OCI-LY3 (cell line): Measurements from ENCODE around the gene P2RX7.

Source experiments
- H2AFZ ChIP-seq: fragments of 200-600, 300-600 bp; shearing (Covaris generic); 2 replicates; pipeline ENCODE4 v1.6.0; 2014; ENCODE audit warnings: antibody characterized with exemption, low read depth, low read length
- H3K27ac ChIP-seq: fragments of 200-600, 300-600 bp; sonication (generic); 2 replicates; pipeline ENCODE4 v1.5.1; 2014; ENCODE audit warnings: mild to moderate bottlenecking, low read length, moderate library complexity, mixed read lengths
- H3K27me3 ChIP-seq: fragments of 200-600, 300-600 bp; sonication (generic); 2 replicates; pipeline ENCODE4 v1.6.1; 2014; ENCODE audit warnings: low read depth, low read length, mixed read lengths
- H3K36me3 ChIP-seq: fragments of 200-600, 300-600 bp; sonication (generic); replicated peaks from 2 replicates; pipeline ENCODE3; 2014; ENCODE audit warnings: low read depth, low read length, mixed read lengths
- H3K4me1 ChIP-seq: fragments of 300-600, 200-600 bp; sonication (generic); 2 replicates; pipeline ENCODE4 v1.6.1; 2014; ENCODE audit warnings: low read length, mixed read lengths
- H3K4me2 ChIP-seq: fragments of 200-600, 300-600 bp; sonication (generic); 2 replicates; pipeline ENCODE4 v1.6.1; 2014; ENCODE audit warnings: low read length, mixed read lengths
- H3K4me3 ChIP-seq: fragments of 300-600, 200-600 bp; sonication (generic); 2 replicates; pipeline ENCODE4 v1.5.1; 2014; ENCODE audit warnings: antibody characterized with exemption, mild to moderate bottlenecking, low read length, moderate library complexity
- H3K79me2 ChIP-seq: fragments of 300-600, 200-600 bp; shearing (Covaris generic); 2 replicates; pipeline ENCODE4 v1.6.1; 2014; ENCODE audit warnings: mild to moderate bottlenecking, low read length, mixed read lengths
- H3K9ac ChIP-seq: fragments of 300-600, 200-600 bp; shearing (Covaris generic); 2 replicates; pipeline ENCODE4 v1.6.0; 2014; ENCODE audit warnings: mild to moderate bottlenecking, low read length, moderate library complexity
- H3K9me3 ChIP-seq: fragments of 200-600, 300-600 bp; shearing (Covaris generic); 2 replicates; pipeline ENCODE4 v1.6.1; 2014; ENCODE audit warnings: low read length, mixed read lengths; ENCODE audit not compliant: insufficient read depth
- H4K20me1 ChIP-seq: fragments of 200-600, 300-600 bp; sonication (generic); 2 replicates; pipeline ENCODE4 v1.6.1; 2016; ENCODE audit warnings: low read length, mixed read lengths; ENCODE audit not compliant: insufficient read depth
- EZH2phosphoT487 ChIP-seq: fragments of 200-600 bp; shearing (Covaris generic); IDR thresholded peaks from 2 replicates; pipeline ENCODE4 v1.6.1; 2018; ENCODE audit warnings: antibody characterized with exemption, mixed run types, low read depth
- TF ChIP-seq, protein P1 (sequence below): fragments of 200-600, 300-600 bp; sonication (generic); IDR thresholded peaks from 2 replicates; pipeline ENCODE4 v1.5.1; 2014; ENCODE audit warnings: antibody characterized with exemption, low read length, low read depth

The P2RX7 gene

DNA sequence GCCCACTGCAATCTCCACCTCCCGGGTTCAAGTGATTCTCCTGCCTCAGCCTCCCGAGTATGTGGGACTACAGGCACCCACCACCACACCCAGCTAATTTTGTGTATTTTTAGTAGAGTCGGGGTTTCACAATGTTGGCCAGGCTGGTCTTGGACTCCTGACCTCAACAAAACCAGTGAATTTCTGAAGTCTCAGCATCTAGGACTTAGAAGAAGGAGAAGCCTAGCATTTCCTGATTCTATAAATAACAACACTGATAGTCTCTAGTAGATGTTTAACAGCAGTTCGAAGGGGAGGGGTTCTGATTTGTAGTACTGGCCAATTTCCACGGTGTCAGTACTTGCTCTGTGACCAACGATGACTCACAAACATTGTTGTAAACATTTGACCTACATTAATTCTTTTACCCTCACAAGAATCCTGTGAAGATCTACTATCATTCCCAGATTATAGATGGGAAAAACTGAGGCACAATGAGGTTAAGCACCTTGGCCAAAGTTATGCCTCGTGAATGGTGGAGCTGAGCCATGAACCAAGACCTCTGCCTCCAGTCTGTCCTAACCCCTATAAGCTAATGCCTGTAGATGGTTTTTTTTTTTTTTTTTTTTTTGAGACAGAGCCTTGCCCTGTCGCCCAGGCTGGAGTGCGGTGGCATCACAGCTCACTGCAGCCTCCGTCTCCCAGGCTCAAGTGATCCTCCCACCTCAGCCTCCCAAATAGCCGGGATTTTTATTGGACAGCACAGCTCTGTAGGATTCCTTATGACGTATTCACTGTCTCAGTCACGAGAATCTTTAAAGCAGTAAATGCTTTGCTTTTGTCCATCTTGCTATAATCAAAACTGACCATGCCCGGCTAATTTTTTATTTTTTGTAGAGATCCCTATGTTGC, 82.4 kb downstream of the P2RX7 start:
- no peak overlapping the region for H3K9ac ChIP-seq
- TF ChIP-seq EZH2phosphoT487, result no peak
- TF ChIP-seq, protein P1, sequence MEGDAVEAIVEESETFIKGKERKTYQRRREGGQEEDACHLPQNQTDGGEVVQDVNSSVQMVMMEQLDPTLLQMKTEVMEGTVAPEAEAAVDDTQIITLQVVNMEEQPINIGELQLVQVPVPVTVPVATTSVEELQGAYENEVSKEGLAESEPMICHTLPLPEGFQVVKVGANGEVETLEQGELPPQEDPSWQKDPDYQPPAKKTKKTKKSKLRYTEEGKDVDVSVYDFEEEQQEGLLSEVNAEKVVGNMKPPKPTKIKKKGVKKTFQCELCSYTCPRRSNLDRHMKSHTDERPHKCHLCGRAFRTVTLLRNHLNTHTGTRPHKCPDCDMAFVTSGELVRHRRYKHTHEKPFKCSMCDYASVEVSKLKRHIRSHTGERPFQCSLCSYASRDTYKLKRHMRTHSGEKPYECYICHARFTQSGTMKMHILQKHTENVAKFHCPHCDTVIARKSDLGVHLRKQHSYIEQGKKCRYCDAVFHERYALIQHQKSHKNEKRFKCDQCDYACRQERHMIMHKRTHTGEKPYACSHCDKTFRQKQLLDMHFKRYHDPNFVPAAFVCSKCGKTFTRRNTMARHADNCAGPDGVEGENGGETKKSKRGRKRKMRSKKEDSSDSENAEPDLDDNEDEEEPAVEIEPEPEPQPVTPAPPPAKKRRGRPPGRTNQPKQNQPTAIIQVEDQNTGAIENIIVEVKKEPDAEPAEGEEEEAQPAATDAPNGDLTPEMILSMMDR, result no peak
- H3K79me2 ChIP-seq, result peaks cover 5% of the 10 kb centered on the region
- no peaks in the 10 kb centered on the region for H3K9me3 ChIP-seq
- no peak overlapping the region for H3K4me3 ChIP-seq
- no peaks in the 10 kb centered on the region for H4K20me1 ChIP-seq
- H3K4me2 ChIP-seq, result no peak overlapping the region
- no peak overlapping the region for H3K27ac ChIP-seq
- no peaks in the 10 kb centered on the region for H3K36me3 ChIP-seq
- peaks cover 6% of the 10 kb centered on the region for H3K4me1 ChIP-seq
- no peak overlapping the region for H2AFZ ChIP-seq
- H3K27me3 ChIP-seq, result no peaks in the 10 kb centered on the region

DNA sequence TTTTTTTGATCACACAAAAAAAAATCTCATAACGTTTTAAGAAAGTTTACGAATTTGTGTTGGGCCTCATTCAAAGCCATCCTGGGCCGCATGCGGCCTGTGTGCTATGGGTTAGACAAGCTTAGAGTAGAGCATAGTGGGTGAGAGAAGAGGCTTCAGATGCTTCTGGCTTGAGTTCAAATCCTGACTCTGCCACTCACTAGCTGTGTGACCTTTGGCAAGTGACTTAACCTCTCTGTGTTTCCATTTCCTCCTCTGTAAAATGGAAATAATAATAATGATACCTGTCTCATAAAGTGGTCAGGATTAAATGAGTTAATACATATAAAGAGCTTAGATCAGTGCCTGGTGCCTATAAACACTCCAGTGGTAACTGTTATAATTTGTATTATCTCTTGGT, 83.4 kb downstream of the P2RX7 start:
- H4K20me1 ChIP-seq, result no peaks in the 10 kb centered on the region
- TF ChIP-seq, protein P1, result no peak
- H3K27me3 ChIP-seq, result no peaks in the 10 kb centered on the region
- no peak overlapping the region for H2AFZ ChIP-seq
- no peaks in the 10 kb centered on the region for H3K4me1 ChIP-seq
- H3K9ac ChIP-seq, result no peak overlapping the region
- no peaks in the 10 kb centered on the region for H3K79me2 ChIP-seq
- no peaks in the 10 kb centered on the region for H3K36me3 ChIP-seq
- H3K4me2 ChIP-seq, result no peak overlapping the region
- no peak overlapping the region for H3K4me3 ChIP-seq
- H3K27ac ChIP-seq, result no peak overlapping the region
- no peaks in the 10 kb centered on the region for H3K9me3 ChIP-seq

DNA sequence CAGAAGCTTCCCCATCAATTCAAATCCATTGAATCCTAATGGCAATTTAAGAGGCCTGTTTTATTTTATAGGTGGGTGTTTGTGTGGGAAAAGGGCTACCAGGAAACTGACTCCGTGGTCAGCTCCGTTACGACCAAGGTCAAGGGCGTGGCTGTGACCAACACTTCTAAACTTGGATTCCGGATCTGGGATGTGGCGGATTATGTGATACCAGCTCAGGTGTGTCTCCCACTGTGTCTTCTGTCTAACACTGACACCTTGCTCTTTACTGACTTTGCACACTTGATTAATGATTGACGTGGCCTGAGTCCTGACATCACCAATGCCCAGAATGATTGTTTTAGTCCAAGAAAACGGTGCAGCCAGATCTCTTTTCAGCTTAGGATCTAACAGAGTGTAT, 84.4 kb downstream of the P2RX7 start:
- Histone ChIP-seq H3K27ac (no peak overlapping the region), H3K27me3 (no peaks in the 10 kb centered on the region), H4K20me1 (no peaks in the 10 kb centered on the region), H3K9me3 (no peaks in the 10 kb centered on the region), H2AFZ (no peak overlapping the region), H3K4me1 (no peaks in the 10 kb centered on the region), H3K4me3 (no peak overlapping the region), H3K79me2 (no peaks in the 10 kb centered on the region), H3K9ac (no peak overlapping the region), H3K36me3 (no peaks in the 10 kb centered on the region), H3K4me2 (no peak overlapping the region)
- TF ChIP-seq EZH2phosphoT487, result no peak
- TF ChIP-seq, protein P1, result no peak

DNA sequence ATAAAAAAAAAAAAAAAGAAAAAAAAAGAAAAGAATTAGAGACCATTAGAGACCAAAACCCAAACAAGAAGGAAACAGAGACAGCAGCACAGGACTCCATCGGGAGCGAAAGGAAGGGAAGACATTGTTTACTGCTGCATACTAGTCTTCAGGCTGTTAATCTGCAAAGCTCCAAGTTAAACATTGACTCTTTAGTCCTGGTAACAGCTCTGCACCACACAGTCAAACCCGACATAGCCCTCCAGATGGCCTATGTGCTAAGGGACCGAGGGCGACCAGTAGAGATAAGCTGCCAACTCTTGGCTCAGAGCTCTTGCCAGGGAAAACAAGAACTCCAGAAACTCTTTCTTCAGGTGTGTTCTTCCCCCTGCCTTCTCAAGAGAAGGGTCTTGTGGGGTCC, 85.1 kb downstream of the P2RX7 start:
- no peak overlapping the region for H3K27ac ChIP-seq
- no peaks in the 10 kb centered on the region for H3K79me2 ChIP-seq
- no peak overlapping the region for H3K4me2 ChIP-seq
- H3K27me3 ChIP-seq, result no peaks in the 10 kb centered on the region
- H3K9me3 ChIP-seq, result no peaks in the 10 kb centered on the region
- TF ChIP-seq EZH2phosphoT487, result no peak
- TF ChIP-seq, protein P1, result no peak
- H4K20me1 ChIP-seq, result no peaks in the 10 kb centered on the region
- H2AFZ ChIP-seq, result no peak overlapping the region
- H3K4me3 ChIP-seq, result no peak overlapping the region
- no peak overlapping the region for H3K9ac ChIP-seq
- H3K4me1 ChIP-seq, result no peaks in the 10 kb centered on the region
- no peaks in the 10 kb centered on the region for H3K36me3 ChIP-seq
